ENCODE measurements around the gene MMEL1. TPM values are rescaled to one million over a fixed set of nuclear protein-coding genes. Genes with fewer than 3 reads are reported as not detected.

MMEL1 gene
- total and polyA plus RNA-seq, 2 of the 13 experiments (the other 11 are each of a cell fraction or from before 2014, with no cell fraction given): 0.48 TPM; not detected in 1

- no peak for TF ChIP-seq ZNF142 (CRISPR knock-in tag; IDR thresholded peaks at IDR 0.05)
- TF ChIP-seq ZNF7 (CRISPR knock-in tag; IDR thresholded peaks at IDR 0.05): no peak
- no peak for TF ChIP-seq NBN (conservative IDR thresholded peaks at IDR 0.05)
- TF ChIP-seq PHF21A (CRISPR knock-in tag; IDR thresholded peaks at IDR 0.05): peak; percentile 88
- TF ChIP-seq ZFP90 (CRISPR knock-in tag; IDR thresholded peaks at IDR 0.05; ENCODE audit: borderline replicate concordance): peak; percentile 61; the same call in 1 of the 2 replicates
- peak; percentile 80 for TF ChIP-seq GFI1 (CRISPR knock-in tag; IDR thresholded peaks at IDR 0.05; ENCODE audit: borderline replicate concordance)
- peak; percentile 78 for TF ChIP-seq RXRB (CRISPR knock-in tag; IDR thresholded peaks at IDR 0.05; ENCODE audit: borderline replicate concordance)
- TF ChIP-seq TFDP2 (CRISPR knock-in tag; IDR thresholded peaks at IDR 0.05): 0 out of 2 replicates have a peak, but pooled peaks have one; percentile 18
- 0 out of 2 replicates have a peak, but pooled peaks have one; percentile 33 for TF ChIP-seq SALL2 (CRISPR knock-in tag; IDR thresholded peaks at IDR 0.05)
- TF ChIP-seq ZBTB3 (CRISPR knock-in tag; IDR thresholded peaks at IDR 0.05; ENCODE audit: borderline replicate concordance, low read depth): no peak
- no peak for TF ChIP-seq HNRNPUL1 (IDR thresholded peaks at IDR 0.05; ENCODE audit: low read depth, low read length)
- TF ChIP-seq ZNF136 (CRISPR knock-in tag; IDR thresholded peaks at IDR 0.05; ENCODE audit: low read depth): 0 out of 2 replicates have a peak, but pooled peaks have one; percentile 46
- TF ChIP-seq ZMYM3 (CRISPR knock-in tag; IDR thresholded peaks at IDR 0.05): peak; percentile 53; the same call in 1 of the 2 replicates
- TF ChIP-seq PRDM4 (CRISPR knock-in tag; IDR thresholded peaks at IDR 0.05; ENCODE audit: borderline replicate concordance): no peak
- TF ChIP-seq DDIT3 (CRISPR knock-in tag; IDR thresholded peaks at IDR 0.05): no peak
- no peak for TF ChIP-seq POLR2AphosphoS2 (IDR thresholded peaks at IDR 0.05; ENCODE audit: low read depth, low read length)
- peak; percentile 87 for TF ChIP-seq ZNF501 (CRISPR knock-in tag; IDR thresholded peaks at IDR 0.05)
- TF ChIP-seq FOXP1 (IDR thresholded peaks at IDR 0.05): no peak
- TF ChIP-seq FOXP1 (CRISPR knock-in tag; IDR thresholded peaks at IDR 0.05): peak; percentile 93
- TF ChIP-seq NKX3-1 (CRISPR knock-in tag; IDR thresholded peaks at IDR 0.05): no peak
These were observed 56.8 kb downstream of the MMEL1 start (continued) for GRCh38 chr1:2575801-2576663.

Measured in HepG2 (cell line).